Neural progenitor cell (in vitro differentiated cells): ENCODE results near the gene AKAP9. TPM values are rescaled to one million over a fixed set of nuclear protein-coding genes. Genes with fewer than 3 reads are reported as not detected.

ENCODE experiments used
- DNase-seq: peaks from one replicate; pipeline ENCODE4 v3.0.0-alpha.2; 2016; ENCODE audit warnings: low spot score
- H2AFZ ChIP-seq: fragments of 200-600 bp; sonication (generic); replicated peaks from 2 replicates; pipeline ENCODE4 v1.6.1; 2016; ENCODE audit warnings: antibody characterized with exemption
- H3F3A ChIP-seq: fragments of 200-600 bp; sonication (generic); 2 replicates; pipeline ENCODE4 v1.6.1; 2016; ENCODE audit warnings: antibody characterized with exemption, low read depth
- H3K27ac ChIP-seq: fragments of 200-600 bp; sonication (generic); 2 replicates; pipeline ENCODE4 v1.5.1; 2016; ENCODE audit warnings: mild to moderate bottlenecking
- H3K27me3 ChIP-seq: fragments of 200-600 bp; sonication (generic); 2 replicates; pipeline ENCODE4 v1.6.1; 2016; ENCODE audit warnings: mild to moderate bottlenecking, moderate library complexity
- H3K36me3 ChIP-seq: fragments of 200-600 bp; sonication (generic); 2 replicates; pipeline ENCODE4 v1.5.1; 2016
- H3K4me1 ChIP-seq: fragments of 200-600 bp; sonication (generic); 2 replicates; pipeline ENCODE4 v1.6.1; 2016; ENCODE audit warnings: mixed run types
- H3K4me2 ChIP-seq: fragments of 200-600 bp; sonication (generic); 2 replicates; pipeline ENCODE4 v1.6.1; 2016
- H3K4me3 ChIP-seq: fragments of 200-600 bp; sonication (generic); 2 replicates; pipeline ENCODE4 v1.5.1; 2016
- H3K79me2 ChIP-seq: fragments of 200-600 bp; sonication (generic); 2 replicates; pipeline ENCODE4 v1.6.1; 2016; ENCODE audit warnings: low read depth
- H3K9ac ChIP-seq: fragments of 200-600 bp; sonication (generic); 2 replicates; pipeline ENCODE4 v1.6.1; 2016
- H3K9me3 ChIP-seq: fragments of 200-600 bp; sonication (generic); 2 replicates; pipeline ENCODE4 v1.5.1; 2016; ENCODE audit warnings: low read depth
- H4K20me1 ChIP-seq: fragments of 200-600 bp; sonication (generic); 2 replicates; pipeline ENCODE4 v1.6.1; 2016; ENCODE audit warnings: low read depth
- H3K27ac Mint-ChIP-seq: 3 replicates; pipeline ENCODE4 v1.8.0; 2021; ENCODE audit warnings: mixed read lengths
- H3K27me3 Mint-ChIP-seq: 2 replicates; pipeline ENCODE4 v1.8.0; 2022; ENCODE audit warnings: low read depth, mild to moderate bottlenecking, inconsistent platforms, moderate library complexity, mixed read lengths; ENCODE audit not compliant: insufficient read depth
- H3K36me3 Mint-ChIP-seq: 3 replicates; pipeline ENCODE4 v1.8.0; 2021; ENCODE audit warnings: mixed read lengths
- H3K4me1 Mint-ChIP-seq: 3 replicates; pipeline ENCODE4 v1.8.0; 2021; ENCODE audit warnings: mixed read lengths
- H3K4me3 Mint-ChIP-seq: 3 replicates; pipeline ENCODE4 v1.8.0; 2021; ENCODE audit warnings: mild to moderate bottlenecking, moderate library complexity, mixed read lengths
- H3K9me3 Mint-ChIP-seq: 3 replicates; pipeline ENCODE4 v1.8.0; 2020; ENCODE audit warnings: mixed read lengths
- EZH2 ChIP-seq: fragments of 200-600 bp; sonication (generic); IDR thresholded peaks from 2 replicates; pipeline ENCODE4 v1.6.1; 2017; ENCODE audit warnings: antibody characterized with exemption, mild to moderate bottlenecking, moderate library complexity
- EZH2phosphoT487 ChIP-seq: fragments of 200-600 bp; sonication (generic); IDR thresholded peaks from 2 replicates; pipeline ENCODE4 v1.6.1; 2017; ENCODE audit warnings: antibody characterized with exemption
- total RNA-seq: library from RNA; depleted of rRNA; stranded (reverse); fragments of >200 nt; gene quantifications from 2 replicates; pipeline ENCODE4 v1.2.3, GENCODE V29; 2015; ENCODE audit warnings: low replicate concordance
- TF ChIP-seq, protein P1 (sequence below): fragments of 200-600 bp; sonication (generic); IDR thresholded peaks from 2 replicates; pipeline ENCODE4 v1.5.1; 2017; ENCODE audit warnings: antibody characterized with exemption, mild to moderate bottlenecking

AKAP9 gene
- total RNA-seq, 1 donor from 2014 or later: 93.4 TPM

DNA sequence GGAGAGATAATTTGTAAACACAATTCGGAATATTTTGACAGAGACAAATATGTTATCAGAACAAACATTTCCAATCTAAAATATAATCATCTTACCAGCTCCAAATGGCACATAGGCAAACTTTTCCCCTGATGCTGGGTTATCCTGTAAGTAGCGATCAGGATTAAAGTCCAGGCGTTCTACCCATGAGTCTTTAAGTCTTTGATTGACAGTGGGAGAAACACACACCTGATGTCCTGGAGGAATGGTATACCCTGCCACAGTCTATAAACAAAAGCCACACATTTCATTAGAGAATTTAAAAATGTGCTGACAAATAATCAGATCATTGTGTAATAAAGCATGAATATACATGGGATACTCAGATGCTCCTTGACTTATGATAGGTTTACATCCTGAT, 176.3 kb downstream of the AKAP9 start:
- Mint-ChIP-seq H3K4me3 (no peak overlapping the region), H3K27ac (no peak overlapping the region), H3K27me3 (no peaks in the 10 kb centered on the region), H3K36me3 (peaks cover 60% of the 10 kb centered on the region), H3K9me3 (no peaks in the 10 kb centered on the region), H3K4me1 (peaks cover 6% of the 10 kb centered on the region)
- H3K4me3 ChIP-seq: no peak overlapping the region
- no peaks in the 10 kb centered on the region for H3K4me1 ChIP-seq
- H3F3A ChIP-seq: peaks cover 5% of the 10 kb centered on the region
- TF ChIP-seq EZH2 (no peak), EZH2phosphoT487 (no peak)
- TF ChIP-seq, protein P1, sequence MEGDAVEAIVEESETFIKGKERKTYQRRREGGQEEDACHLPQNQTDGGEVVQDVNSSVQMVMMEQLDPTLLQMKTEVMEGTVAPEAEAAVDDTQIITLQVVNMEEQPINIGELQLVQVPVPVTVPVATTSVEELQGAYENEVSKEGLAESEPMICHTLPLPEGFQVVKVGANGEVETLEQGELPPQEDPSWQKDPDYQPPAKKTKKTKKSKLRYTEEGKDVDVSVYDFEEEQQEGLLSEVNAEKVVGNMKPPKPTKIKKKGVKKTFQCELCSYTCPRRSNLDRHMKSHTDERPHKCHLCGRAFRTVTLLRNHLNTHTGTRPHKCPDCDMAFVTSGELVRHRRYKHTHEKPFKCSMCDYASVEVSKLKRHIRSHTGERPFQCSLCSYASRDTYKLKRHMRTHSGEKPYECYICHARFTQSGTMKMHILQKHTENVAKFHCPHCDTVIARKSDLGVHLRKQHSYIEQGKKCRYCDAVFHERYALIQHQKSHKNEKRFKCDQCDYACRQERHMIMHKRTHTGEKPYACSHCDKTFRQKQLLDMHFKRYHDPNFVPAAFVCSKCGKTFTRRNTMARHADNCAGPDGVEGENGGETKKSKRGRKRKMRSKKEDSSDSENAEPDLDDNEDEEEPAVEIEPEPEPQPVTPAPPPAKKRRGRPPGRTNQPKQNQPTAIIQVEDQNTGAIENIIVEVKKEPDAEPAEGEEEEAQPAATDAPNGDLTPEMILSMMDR: no peak
- H4K20me1 ChIP-seq: peaks cover 29% of the 10 kb centered on the region
- no peak overlapping the region for H3K4me2 ChIP-seq
- H3K9me3 ChIP-seq: no peaks in the 10 kb centered on the region
- H3K36me3 ChIP-seq: peaks cover 30% of the 10 kb centered on the region
- peaks cover 74% of the 10 kb centered on the region for H3K79me2 ChIP-seq
- no peak overlapping the region for H3K27ac ChIP-seq
- H3K9ac ChIP-seq: no peak overlapping the region
- no peak overlapping the region for H2AFZ ChIP-seq
- H3K27me3 ChIP-seq: no peaks in the 10 kb centered on the region
- no peak for DNase-seq

DNA sequence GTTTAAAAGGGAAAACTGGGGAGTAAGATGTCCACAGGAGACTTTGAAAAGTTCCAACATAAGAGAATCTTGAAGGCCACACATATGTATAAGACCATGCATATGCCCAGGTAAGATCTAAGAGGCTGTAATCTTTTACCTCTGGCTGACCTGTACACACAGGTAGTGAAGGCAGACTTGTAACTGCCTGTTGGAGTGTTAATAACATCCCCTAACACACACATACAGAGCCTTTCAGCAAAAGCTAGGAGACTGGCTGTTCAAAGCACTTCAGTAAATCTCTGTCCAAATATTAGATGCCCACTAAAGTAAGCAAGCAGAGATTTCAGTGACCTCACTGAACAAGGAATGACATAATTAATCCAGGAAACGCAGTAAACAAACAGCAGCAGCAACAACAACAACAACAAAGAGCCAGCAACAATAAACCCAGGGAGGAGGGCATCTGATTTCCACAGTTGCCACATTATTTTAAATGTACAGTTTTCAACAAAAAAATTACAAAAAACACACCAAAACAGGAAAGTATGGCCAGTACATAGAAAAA, 178.6 kb downstream of the AKAP9 start:
- peaks cover 72% of the 10 kb centered on the region for H3K36me3 Mint-ChIP-seq
- no peak overlapping the region for H2AFZ ChIP-seq
- H3K4me3 Mint-ChIP-seq: no peak overlapping the region
- no peaks in the 10 kb centered on the region for H3K9me3 ChIP-seq
- peaks cover 45% of the 10 kb centered on the region for H3K36me3 ChIP-seq
- no peak overlapping the region for H3K27ac Mint-ChIP-seq
- H3F3A ChIP-seq: no peaks in the 10 kb centered on the region
- H3K9ac ChIP-seq: no peak overlapping the region
- no peaks in the 10 kb centered on the region for H3K9me3 Mint-ChIP-seq
- H3K27me3 Mint-ChIP-seq: no peaks in the 10 kb centered on the region
- peaks cover 94% of the 10 kb centered on the region for H3K79me2 ChIP-seq
- no peaks in the 10 kb centered on the region for H3K4me1 ChIP-seq
- TF ChIP-seq, protein P1: no peak
- TF ChIP-seq EZH2 (no peak), EZH2phosphoT487 (no peak)
- H4K20me1 ChIP-seq: peaks cover 29% of the 10 kb centered on the region
- no peak for DNase-seq
- H3K27me3 ChIP-seq: no peaks in the 10 kb centered on the region
- no peak overlapping the region for H3K27ac ChIP-seq
- no peak overlapping the region for H3K4me2 ChIP-seq
- peaks cover 6% of the 10 kb centered on the region for H3K4me1 Mint-ChIP-seq
- no peak overlapping the region for H3K4me3 ChIP-seq

DNA sequence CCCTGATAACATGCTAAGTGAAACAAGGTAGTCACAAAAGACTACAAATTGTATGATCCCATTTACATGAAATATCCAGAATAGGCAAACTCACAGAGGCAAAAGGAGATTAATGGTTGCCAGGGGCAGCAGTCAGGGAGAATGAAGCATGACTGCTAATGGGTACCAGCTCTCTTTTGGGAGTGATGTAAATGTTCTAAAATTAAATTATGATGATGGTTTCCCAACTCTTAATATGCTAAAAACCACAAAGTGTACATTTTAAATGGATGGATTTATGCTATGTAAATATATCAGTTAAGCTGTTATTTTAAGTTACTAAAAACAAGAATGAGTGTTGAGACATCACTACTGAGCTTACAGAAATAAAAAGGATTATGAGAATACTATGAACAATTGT, 181.0 kb downstream of the AKAP9 start:
- no peaks in the 10 kb centered on the region for H3K4me1 ChIP-seq
- H3K27me3 Mint-ChIP-seq: peaks cover 2% of the 10 kb centered on the region
- H3K9ac ChIP-seq: no peak overlapping the region
- H3F3A ChIP-seq: no peaks in the 10 kb centered on the region
- no peak overlapping the region for H2AFZ ChIP-seq
- H3K9me3 Mint-ChIP-seq: no peaks in the 10 kb centered on the region
- peaks cover 66% of the 10 kb centered on the region for H3K36me3 Mint-ChIP-seq
- H3K4me3 Mint-ChIP-seq: no peak overlapping the region
- no peak overlapping the region for H3K27ac ChIP-seq
- H3K4me1 Mint-ChIP-seq: peaks cover 6% of the 10 kb centered on the region
- peaks cover 26% of the 10 kb centered on the region for H4K20me1 ChIP-seq
- peaks cover 83% of the 10 kb centered on the region for H3K79me2 ChIP-seq
- no peak for DNase-seq
- H3K4me2 ChIP-seq: no peak overlapping the region
- H3K9me3 ChIP-seq: no peaks in the 10 kb centered on the region
- H3K36me3 ChIP-seq: peaks cover 48% of the 10 kb centered on the region
- no peaks in the 10 kb centered on the region for H3K27me3 ChIP-seq
- H3K4me3 ChIP-seq: no peak overlapping the region
- no peak overlapping the region for H3K27ac Mint-ChIP-seq
- no peak for TF ChIP-seq EZH2phosphoT487
- TF ChIP-seq EZH2: no peak
- TF ChIP-seq, protein P1: no peak
